ENCODE measurements around the gene ZDHHC17. TPM values are rescaled to one million over a fixed set of nuclear protein-coding genes. Genes with fewer than 3 reads are reported as not detected.

Gene ZDHHC17
- total and polyA plus RNA-seq, 7 donors, result 7.8 to 22.7 (median 20.2) TPM

GRCh38 chr12:76798864-76799263 lies 34.9 kb downstream of the ZDHHC17 start:
- no peak for TF ChIP-seq CTCF (IDR thresholded peaks at IDR 0.05)
- Histone ChIP-seq H3K4me1 (peaks cover 16% of the 10 kb centered on the region), H3K27me3 (ENCODE audit: insufficient read depth in 3 of 3, low read length in 2 of 3) (no peaks in the 10 kb centered on the region), H3K4me3 (no peak overlapping the region), H3K36me3 (ENCODE audit: insufficient read depth in 1 of 2, low read depth in 1 of 2) (peaks cover 0 to 24% of the 10 kb centered on the region in 2 donors), H3K27ac (no peak overlapping the region), H3K9me3 (peaks cover 8% of the 10 kb centered on the region)
- intact Hi-C loops (cut with DNase I), result no loop called here
- no peak for ATAC-seq
- no peak for DNase-seq
- WGBS, 3 donors, result 98 to 99% (median 98%) methylated on average over 4 of the region's 4 CpGs

- H3K36me3 ChIP-seq (ENCODE audit: insufficient read depth in 1 of 2, low read depth in 1 of 2), result peaks cover 0 to 24% of the 10 kb centered on the region in 2 donors
- no peak for TF ChIP-seq CTCF (IDR thresholded peaks at IDR 0.05)
- no peak for DNase-seq
- H3K9me3 ChIP-seq, result peaks cover 8% of the 10 kb centered on the region
- no peak for ATAC-seq
- H3K27me3 ChIP-seq (ENCODE audit: insufficient read depth in 3 of 3, low read length in 2 of 3), result no peaks in the 10 kb centered on the region
- 93 to 95% (median 93%) methylated on average over 2 of the region's 2 CpGs for WGBS, 3 donors
- intact Hi-C loops (cut with DNase I), result no loop called here
- H3K27ac ChIP-seq, result no peak overlapping the region
- H3K4me3 ChIP-seq, result no peak overlapping the region
- peaks cover 16% of the 10 kb centered on the region for H3K4me1 ChIP-seq
Observed at GRCh38 chr12:76799362-76799761, 35.4 kb downstream of the ZDHHC17 start.

GRCh38 chr12:76802060-76802459 lies 38.1 kb downstream of the ZDHHC17 start:
- TF ChIP-seq CTCF (IDR thresholded peaks at IDR 0.05), result no peak
- Histone ChIP-seq H3K4me1 (no peaks in the 10 kb centered on the region), H3K27me3 (ENCODE audit: insufficient read depth in 3 of 3, low read length in 2 of 3) (no peaks in the 10 kb centered on the region), H3K4me3 (no peak overlapping the region), H3K9me3 (peaks cover 8% of the 10 kb centered on the region), H3K27ac (no peak overlapping the region), H3K36me3 (ENCODE audit: insufficient read depth in 1 of 2, low read depth in 1 of 2) (peaks cover 0 to 45% of the 10 kb centered on the region in 2 donors)
- 92 to 100% (median 98%) methylated on average over 3 of the region's 3 CpGs for WGBS, 3 donors
- intact Hi-C loops (cut with DNase I), result no loop called here
- DNase-seq, result no peak
- no peak for ATAC-seq

- ATAC-seq (peak in 2 of 4 donors; percentile 33 to 54), DNase-seq (no peak)
- H3K4me3 ChIP-seq, result no peak overlapping the region
- intact Hi-C loops (cut with DNase I), result no loop called here
- H3K27me3 ChIP-seq (ENCODE audit: insufficient read depth in 3 of 3, low read length in 2 of 3), result no peaks in the 10 kb centered on the region
- WGBS, 3 donors, result 77 to 83% (median 83%) methylated on average over 8 of the region's 8 CpGs
- no peak overlapping the region for H3K27ac ChIP-seq
- peaks cover 8% of the 10 kb centered on the region for H3K9me3 ChIP-seq
- peaks cover 0 to 48% of the 10 kb centered on the region in 2 donors for H3K36me3 ChIP-seq (ENCODE audit: insufficient read depth in 1 of 2, low read depth in 1 of 2)
- no peak for TF ChIP-seq CTCF (IDR thresholded peaks at IDR 0.05)
- H3K4me1 ChIP-seq, result no peaks in the 10 kb centered on the region
Observed at GRCh38 chr12:76804435-76804976, 40.6 kb downstream of the ZDHHC17 start.
